ENCODE data around the gene MAGI2. TPM values are rescaled to one million over a fixed set of nuclear protein-coding genes. Genes with fewer than 3 reads are reported as not detected.

The MAGI2 gene
- total and polyA plus RNA-seq, 2 of the 13 experiments (the other 11 are each of a cell fraction or from before 2014, with no cell fraction given): 1.5 to 3.8 TPM

- peak; percentile 66; the same call in 1 of the 2 replicates for TF ChIP-seq TGIF2 (CRISPR knock-in tag; IDR thresholded peaks at IDR 0.05)
- TF ChIP-seq HES4 (CRISPR knock-in tag; IDR thresholded peaks at IDR 0.05; ENCODE audit: borderline replicate concordance): no peak
- no peak for TF ChIP-seq ZSCAN22 (CRISPR knock-in tag; IDR thresholded peaks at IDR 0.05)
- TF ChIP-seq HDAC1 (CRISPR knock-in tag; IDR thresholded peaks at IDR 0.05): peak; percentile 61; the same call in 1 of the 2 replicates
- 0 out of 2 replicates have a peak, but pooled peaks have one; percentile 45 for TF ChIP-seq ZNF746 (CRISPR knock-in tag; IDR thresholded peaks at IDR 0.05)
- no peak for TF ChIP-seq GTF3A (CRISPR knock-in tag; conservative IDR thresholded peaks at IDR 0.05)
- peak; percentile 31; the same call in 1 of the 2 replicates for TF ChIP-seq POGK (CRISPR knock-in tag; conservative IDR thresholded peaks at IDR 0.05)
- TF ChIP-seq ZSCAN29 (CRISPR knock-in tag; conservative IDR thresholded peaks at IDR 0.05): no peak
- no peak for TF ChIP-seq PRMT3 (CRISPR knock-in tag; IDR thresholded peaks at IDR 0.05; ENCODE audit: borderline replicate concordance, low read depth)
- peak; percentile 76 for TF ChIP-seq GABPB1 (CRISPR knock-in tag; IDR thresholded peaks at IDR 0.05)
- TF ChIP-seq PBX2 (CRISPR knock-in tag; IDR thresholded peaks at IDR 0.05): no peak
- TF ChIP-seq USF2 (IDR thresholded peaks at IDR 0.05; ENCODE audit: low read depth, low read length): peak; percentile 94
- TF ChIP-seq USF2 (CRISPR knock-in tag; IDR thresholded peaks at IDR 0.05; ENCODE audit: borderline replicate concordance): peak; percentile 94; the same call in 1 of the 2 replicates
- peak; percentile 92 for TF ChIP-seq SALL1 (CRISPR knock-in tag; IDR thresholded peaks at IDR 0.05)
- TF ChIP-seq ISL2 (CRISPR knock-in tag; IDR thresholded peaks at IDR 0.05): no peak
- no peak for TF ChIP-seq ZNF546 (CRISPR knock-in tag; conservative IDR thresholded peaks at IDR 0.05)
- TF ChIP-seq BORCS8-MEF2B (CRISPR knock-in tag; IDR thresholded peaks at IDR 0.05): peak; percentile 61; the same call in 1 of the 2 replicates
- no peak for TF ChIP-seq ZNF280D (CRISPR knock-in tag; IDR thresholded peaks at IDR 0.05)
- TF ChIP-seq LCORL (IDR thresholded peaks at IDR 0.05): peak; percentile 53; the same call in 1 of the 2 replicates
- TF ChIP-seq LCORL (CRISPR knock-in tag; IDR thresholded peaks at IDR 0.05): peak; percentile 92
- TF ChIP-seq DR1 (CRISPR knock-in tag; IDR thresholded peaks at IDR 0.05): no peak
- TF ChIP-seq KLF9 (CRISPR knock-in tag; IDR thresholded peaks at IDR 0.05; ENCODE audit: low read depth): no peak
- TF ChIP-seq NFE2L2 (IDR thresholded peaks at IDR 0.05; ENCODE audit: low read length): no peak
- no peak for TF ChIP-seq JDP2 (CRISPR knock-in tag; IDR thresholded peaks at IDR 0.05; ENCODE audit: borderline replicate concordance)
- TF ChIP-seq ZNF235 (CRISPR knock-in tag; IDR thresholded peaks at IDR 0.05; ENCODE audit: borderline replicate concordance): no peak
Observed at GRCh38 chr7:79452032-79452494, 1.4 kb downstream of the MAGI2 start (continued).
